Transverse colon (tissue), 4 donors: ENCODE measurements around the gene ITGB7. TPM values are rescaled to one million over a fixed set of nuclear protein-coding genes. Genes with fewer than 3 reads are reported as not detected.

Experiments
- DNase-seq: peaks from one replicate; pipeline ENCODE4 v3.0.0-alpha.2; 2019
- H3K27ac ChIP-seq, 4 donors: fragments of 200-600 bp; sonication (generic); 2 replicates each; pipeline ENCODE4 v1.5.1; 2016 to 2018; ENCODE audit warnings: inconsistent platforms in 4 of 4
- H3K27me3 ChIP-seq: fragments of 200-600 bp; sonication (generic); 2 replicates; pipeline ENCODE4 v1.5.1; 2017; ENCODE audit warnings: inconsistent platforms
- H3K36me3 ChIP-seq, 4 donors: fragments of 200-600 bp; sonication (generic); 2 replicates each; pipeline ENCODE4 v1.5.1; 2017 to 2019; ENCODE audit warnings: inconsistent platforms in 4 of 4
- H3K4me1 ChIP-seq, 4 donors: fragments of 200-600 bp; sonication (generic); 2 replicates each; pipeline ENCODE4 v1.5.1; 2017 to 2020; ENCODE audit warnings: inconsistent platforms in 4 of 4
- H3K4me3 ChIP-seq, 4 donors: fragments of 200-600 bp; sonication (generic); 1 replicate in 1 of 4; 2 replicates in 3 of 4; pipeline versions ENCODE4 v1.5.1 to v1.6.1; 2017 to 2019; ENCODE audit warnings: inconsistent platforms in 4 of 4
- H3K9me3 ChIP-seq, 2 donors: fragments of 200-600 bp; sonication (generic); 2 replicates each; pipeline ENCODE4 v1.5.1; 2017 to 2019; ENCODE audit warnings: inconsistent platforms in 2 of 2
- EP300 ChIP-seq: sonication (generic); formaldehyde crosslinking; IDR thresholded peaks from one replicate; pipeline ENCODE4 v1.6.1; 2017; ENCODE audit warnings: antibody characterized with exemption, low read depth
- POLR2A ChIP-seq: fragments of 450-650 bp; IDR thresholded peaks from one replicate; pipeline ENCODE4 v1.6.1; 2016; ENCODE audit warnings: antibody characterized with exemption, mild to moderate bottlenecking, moderate library complexity
- POLR2AphosphoS5 ChIP-seq, 3 donors: sonication (generic); formaldehyde crosslinking; IDR thresholded peaks; one replicate each; pipeline ENCODE4 v1.6.1; 2016; ENCODE audit warnings: antibody characterized with exemption in 3 of 3
- WGBS, 2 donors: methylation state at CpG; one replicate each; pipeline ENCODE4 v1.1.5; 2018; ENCODE audit warnings: low coverage in 1 of 2; 5-methylcytosine and 5-hydroxymethylcytosine counted together
- in situ Hi-C, 4 donors: fragments of 200-750 bp; cut with MboI; loops; one replicate each; pipeline versions ENCODE4 v1.15.0 to v1.15.1; 2017; ENCODE audit warnings: low sequenced_read_pairs in 3 of 4, low pct_ligation_motif_present in 1 of 4, low pct_unique_long_range_greater_than_20kb in 1 of 4
- intact Hi-C: fragments of 100-400 bp; cut with DNase I; formaldehyde crosslinking; loops from one replicate; pipeline ENCODE4 v1.15.1; 2023; ENCODE audit warnings: low total_unique reads
- total RNA-seq, 4 donors: library from RNA; depleted of rRNA; stranded (reverse); fragments of >200 nt; gene quantifications; one replicate each; pipeline ENCODE4 v1.1.0, GENCODE V29; 2016
- TF ChIP-seq, protein P1 (sequence below), 5 experiments: fragments of 200-600 bp in 3 of 5; fragments of 450-650 bp in 2 of 5; sonication (generic) in 3 of 5; IDR thresholded peaks; 1 replicate in 2 of 5; 2 replicates in 3 of 5; pipeline ENCODE4 v1.5.1; 2016 to 2017; ENCODE audit warnings: antibody characterized with exemption in 5 of 5, inconsistent platforms in 3 of 5, mild to moderate bottlenecking in 2 of 5, moderate library complexity in 1 of 5

Gene ITGB7
- total RNA-seq, 4 donors from 2014 or later: 0.60 to 8.3 (median 2.9) TPM

- WGBS, 2 donors: 47% methylated on average over 14 of the region's 14 CpGs; no CpG with 5 or more reads in 1 of the 2 donors
- H3K9me3 ChIP-seq: no peaks in the 10 kb centered on the region
- TF ChIP-seq POLR2AphosphoS5 (IDR thresholded peaks at IDR 0.05) (peak in 1 of 3 donors; percentile 9), POLR2A (no peak), EP300 (no peak)
- TF ChIP-seq, protein P1, sequence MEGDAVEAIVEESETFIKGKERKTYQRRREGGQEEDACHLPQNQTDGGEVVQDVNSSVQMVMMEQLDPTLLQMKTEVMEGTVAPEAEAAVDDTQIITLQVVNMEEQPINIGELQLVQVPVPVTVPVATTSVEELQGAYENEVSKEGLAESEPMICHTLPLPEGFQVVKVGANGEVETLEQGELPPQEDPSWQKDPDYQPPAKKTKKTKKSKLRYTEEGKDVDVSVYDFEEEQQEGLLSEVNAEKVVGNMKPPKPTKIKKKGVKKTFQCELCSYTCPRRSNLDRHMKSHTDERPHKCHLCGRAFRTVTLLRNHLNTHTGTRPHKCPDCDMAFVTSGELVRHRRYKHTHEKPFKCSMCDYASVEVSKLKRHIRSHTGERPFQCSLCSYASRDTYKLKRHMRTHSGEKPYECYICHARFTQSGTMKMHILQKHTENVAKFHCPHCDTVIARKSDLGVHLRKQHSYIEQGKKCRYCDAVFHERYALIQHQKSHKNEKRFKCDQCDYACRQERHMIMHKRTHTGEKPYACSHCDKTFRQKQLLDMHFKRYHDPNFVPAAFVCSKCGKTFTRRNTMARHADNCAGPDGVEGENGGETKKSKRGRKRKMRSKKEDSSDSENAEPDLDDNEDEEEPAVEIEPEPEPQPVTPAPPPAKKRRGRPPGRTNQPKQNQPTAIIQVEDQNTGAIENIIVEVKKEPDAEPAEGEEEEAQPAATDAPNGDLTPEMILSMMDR (IDR thresholded peaks at IDR 0.05): peak; percentile 67 to 78 (median 75)
- intact Hi-C loops: loop anchor here (10.0 kb wide), 1 partner anchor 125 kb away; no protein-coding TSS in a partner anchor
- in situ Hi-C loops: loop anchor here in 1 of 4 donors (25.0 kb wide), 1 partner anchor 128 kb away; the partner anchor contains the start of gene TNS2
- H3K4me1 ChIP-seq: peaks cover 0 to 6% (median 0%) of the 10 kb centered on the region in 4 donors
- DNase-seq: peak; percentile 44
- peaks cover 0 to 30% (median 19%) of the 10 kb centered on the region in 4 donors for H3K36me3 ChIP-seq
- H3K27ac ChIP-seq: peak overlapping the region in 1 of 4 donors; percentile 6
- no peak overlapping the region for H3K4me3 ChIP-seq
- no peaks in the 10 kb centered on the region for H3K27me3 ChIP-seq
Observed at GRCh38 chr12:53190108-53190729, 16.8 kb downstream of the ITGB7 start.

- no peak for TF ChIP-seq POLR2AphosphoS5 (IDR thresholded peaks at IDR 0.05)
- TF ChIP-seq POLR2A: no peak
- TF ChIP-seq, protein P1 (IDR thresholded peaks at IDR 0.05): no peak
- no peak for TF ChIP-seq EP300
- DNase-seq: no peak
- Histone ChIP-seq H3K9me3 (no peaks in the 10 kb centered on the region), H3K4me3 (no peak overlapping the region), H3K36me3 (peaks cover 0 to 40% (median 23%) of the 10 kb centered on the region in 4 donors), H3K27me3 (no peaks in the 10 kb centered on the region), H3K4me1 (peaks cover 14 to 21% (median 19%) of the 10 kb centered on the region in 4 donors), H3K27ac (no peak overlapping the region)
- in situ Hi-C loops (loop anchor here in 2 of 4 donors (10.0 to 25.0 kb wide), 2 partner anchors 123 to 125 kb away; partner anchors contain the start of gene TNS2 (in 1 of the 2)), intact Hi-C loops (no loop called here)
- 81 to 100% methylated on average over 2 to 13 of the region's 15 CpGs for WGBS, 2 donors
Observed at GRCh38 chr12:53187145-53187899, 19.7 kb downstream of the ITGB7 start.

DNA sequence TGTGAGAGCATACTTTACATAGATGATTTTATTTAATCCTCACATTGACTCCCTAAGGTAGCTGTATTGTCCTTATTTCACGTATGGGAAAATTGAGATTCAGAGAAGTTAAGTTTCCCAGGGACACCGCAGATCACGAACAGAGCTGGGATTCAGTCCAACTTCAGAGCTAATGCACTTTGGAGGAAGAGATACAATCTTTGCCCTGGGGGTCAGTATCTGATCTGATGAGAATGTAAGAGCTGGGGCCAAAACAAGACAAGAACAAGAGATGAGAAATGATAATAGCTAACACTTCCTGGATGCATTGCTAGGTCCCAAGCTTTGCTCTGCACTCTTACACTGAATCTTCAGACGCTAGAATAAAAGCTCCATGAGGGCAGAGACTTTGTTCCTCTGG is 20.3 kb downstream of the ITGB7 start:
- 85 to 92% methylated on average over 3 to 4 of the region's 4 CpGs for WGBS, 2 donors
- H3K36me3 ChIP-seq: peaks cover 0 to 45% (median 23%) of the 10 kb centered on the region in 4 donors
- H3K9me3 ChIP-seq: no peaks in the 10 kb centered on the region
- H3K4me3 ChIP-seq: no peak overlapping the region
- in situ Hi-C loops: loop anchor here in 2 of 4 donors (10.0 to 25.0 kb wide), 2 partner anchors 122 to 124 kb away; partner anchors contain the start of gene TNS2 (in 1 of the 2)
- no peak overlapping the region for H3K27ac ChIP-seq
- intact Hi-C loops: no loop called here
- H3K4me1 ChIP-seq: peaks cover 20 to 27% (median 25%) of the 10 kb centered on the region in 4 donors
- no peak for TF ChIP-seq POLR2AphosphoS5 (IDR thresholded peaks at IDR 0.05)
- TF ChIP-seq, protein P1 (IDR thresholded peaks at IDR 0.05): no peak
- TF ChIP-seq POLR2A: no peak
- no peak for TF ChIP-seq EP300
- no peaks in the 10 kb centered on the region for H3K27me3 ChIP-seq
- no peak for DNase-seq
